HG03565 (cell line): ENCODE results near the gene COL6A3.

ENCODE experiments used
- ATAC-seq: cut with Tn5 transposase; IDR thresholded peaks from one replicate; pipeline ENCODE4 v1.9.1; 2021; ENCODE audit warnings: mild to moderate bottlenecking, moderate library complexity; ENCODE audit not compliant: unreplicated experiment

The COL6A3 gene

GRCh38 chr2:237445611-237446337 is 31.8 kb upstream of the COL6A3 start:
- no peak for ATAC-seq

- no peak for ATAC-seq
These were observed 30.1 kb upstream of the COL6A3 start for GRCh38 chr2:237444071-237444470.

DNA sequence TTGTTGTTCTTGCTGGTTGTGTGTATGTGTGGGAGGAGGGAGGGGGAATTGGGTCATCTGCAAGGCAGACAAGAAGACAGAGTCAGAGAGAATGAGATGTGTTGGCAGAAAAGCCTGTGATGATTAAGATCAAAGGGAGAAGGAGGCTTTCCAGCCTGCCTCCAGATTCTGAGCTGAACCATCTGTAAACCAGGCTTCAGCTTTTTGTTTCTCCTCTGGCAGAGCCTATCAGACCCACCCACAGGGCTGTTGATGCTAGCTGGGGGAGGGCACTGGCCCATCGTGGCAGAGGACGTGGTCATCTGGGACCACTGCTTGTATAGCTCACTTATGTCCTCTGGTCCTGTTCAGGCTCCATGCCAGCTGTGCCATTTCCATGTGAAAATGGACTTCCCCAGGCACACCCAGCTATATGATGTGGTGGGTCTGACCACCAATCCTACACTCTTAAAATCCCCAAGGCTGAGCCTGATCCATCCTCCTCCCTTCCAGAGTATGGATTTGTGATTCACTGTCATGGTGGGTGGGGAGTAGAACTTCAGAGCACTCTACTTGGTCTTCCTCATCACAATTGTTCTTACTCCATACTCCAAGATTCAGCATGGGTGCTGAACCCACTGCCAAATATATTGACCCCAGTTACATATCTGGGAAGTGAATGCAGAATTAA is 27.8 kb upstream of the COL6A3 start:
- no peak for ATAC-seq

DNA sequence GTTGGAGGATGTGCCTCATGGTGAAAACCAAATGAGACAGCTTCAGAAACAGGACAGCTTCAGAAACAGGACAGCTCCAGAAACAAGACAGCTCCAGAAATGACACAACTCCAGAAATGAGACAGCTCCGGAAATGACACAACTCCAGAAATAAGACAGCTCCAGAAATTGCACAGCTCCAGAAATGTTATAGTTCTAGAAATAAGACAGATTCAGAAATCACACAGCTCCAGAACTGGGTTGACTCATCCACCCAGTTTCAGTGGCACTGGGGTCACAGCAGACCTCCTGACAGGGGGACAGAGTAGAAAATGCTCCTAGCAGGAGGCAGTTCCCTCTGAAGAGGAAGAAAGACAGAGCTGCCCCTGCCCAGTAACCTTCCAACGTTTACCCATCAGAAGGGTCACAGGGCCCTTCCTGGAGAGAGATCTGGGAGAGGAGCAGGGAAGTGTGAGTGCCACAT is 26.9 kb upstream of the COL6A3 start:
- peak; percentile 41 for ATAC-seq

- no peak for ATAC-seq
These were observed 24.3 kb upstream of the COL6A3 start for GRCh38 chr2:237438080-237438940.

- no peak for ATAC-seq
These were observed 23.6 kb upstream of the COL6A3 start for GRCh38 chr2:237437566-237437965.

GRCh38 chr2:237435844-237436587 is 22.1 kb upstream of the COL6A3 start:
- ATAC-seq: no peak

GRCh38 chr2:237434866-237435311 is 20.9 kb upstream of the COL6A3 start:
- ATAC-seq: no peak

DNA sequence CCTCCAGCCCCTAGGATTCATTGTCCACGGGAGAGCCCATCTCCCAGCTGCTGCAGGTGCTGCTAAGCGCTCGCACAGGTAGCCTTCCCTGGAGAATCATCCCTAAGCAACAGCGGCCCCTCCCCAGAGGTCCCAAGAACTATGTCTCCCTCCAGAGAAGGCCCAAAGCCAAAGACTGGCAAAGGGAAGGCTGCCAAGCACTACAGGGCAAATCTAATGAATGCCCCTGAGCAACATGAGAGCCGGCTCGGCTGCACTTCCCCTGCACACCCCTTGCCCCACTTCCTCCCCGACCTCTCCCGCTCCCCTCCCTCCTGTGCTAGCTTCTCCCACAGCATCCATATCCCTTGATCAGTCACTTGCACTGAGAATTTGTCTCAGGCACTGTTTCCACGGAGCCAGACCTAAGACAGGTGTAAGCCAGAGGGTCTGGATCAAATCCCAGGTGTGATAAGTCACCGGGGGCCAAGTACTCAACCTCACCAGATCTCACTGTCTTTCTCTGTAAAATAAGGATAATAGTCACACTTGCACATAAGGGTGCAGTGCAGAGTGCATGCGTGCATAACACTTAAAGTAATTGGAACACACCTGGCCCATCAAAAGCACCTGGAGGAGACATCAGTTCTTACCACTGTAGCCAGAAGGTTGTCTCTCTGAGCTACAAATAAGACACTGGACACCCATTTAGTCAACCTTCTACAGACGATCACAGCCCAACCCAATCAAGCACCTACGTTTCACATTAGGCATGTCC is 20.1 kb upstream of the COL6A3 start:
- no peak for ATAC-seq

- no peak for ATAC-seq
These were observed 18.6 kb upstream of the COL6A3 start for GRCh38 chr2:237432484-237433092.

DNA sequence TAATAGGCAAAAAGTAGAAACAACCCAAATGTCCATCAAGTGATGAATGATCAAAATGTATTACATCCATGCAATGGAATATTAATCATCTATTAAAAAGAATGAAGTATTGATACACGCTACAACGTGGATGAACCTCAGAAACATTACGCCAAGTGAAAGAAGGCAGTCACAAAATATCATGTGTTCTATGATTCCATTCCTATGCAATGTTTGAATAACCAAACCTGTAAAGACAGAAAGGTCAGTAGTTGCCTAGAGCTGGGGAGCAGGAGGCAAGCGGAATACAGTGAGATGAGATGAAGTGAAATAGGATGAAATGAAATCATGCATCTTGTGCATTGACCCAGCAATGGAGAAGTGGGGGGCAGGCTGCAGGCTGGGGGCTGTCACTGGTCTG is 17.9 kb upstream of the COL6A3 start:
- ATAC-seq: no peak

GRCh38 chr2:237431372-237431771 is 17.4 kb upstream of the COL6A3 start:
- no peak for ATAC-seq

DNA sequence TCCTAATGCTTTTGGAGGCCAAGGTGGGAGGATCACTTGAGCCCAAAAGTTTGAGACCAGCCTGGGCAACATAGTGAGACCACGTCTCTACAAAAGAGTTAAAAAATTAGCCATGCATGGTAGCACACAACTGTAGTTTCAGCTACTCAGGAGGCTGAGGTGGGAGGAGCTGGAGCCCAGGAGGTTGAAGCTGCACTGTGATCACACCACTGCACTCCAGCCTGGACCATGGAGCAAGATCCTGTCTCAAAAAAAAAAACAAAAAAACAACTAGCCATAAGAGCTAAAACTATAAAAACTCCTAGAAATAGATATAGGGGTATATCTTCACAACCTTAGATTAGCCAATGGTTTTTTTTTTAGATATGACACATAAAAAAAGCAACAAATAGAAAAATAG is 16.9 kb upstream of the COL6A3 start:
- ATAC-seq: no peak

- ATAC-seq: no peak
These were observed 15.8 kb upstream of the COL6A3 start for GRCh38 chr2:237429753-237430152.

DNA sequence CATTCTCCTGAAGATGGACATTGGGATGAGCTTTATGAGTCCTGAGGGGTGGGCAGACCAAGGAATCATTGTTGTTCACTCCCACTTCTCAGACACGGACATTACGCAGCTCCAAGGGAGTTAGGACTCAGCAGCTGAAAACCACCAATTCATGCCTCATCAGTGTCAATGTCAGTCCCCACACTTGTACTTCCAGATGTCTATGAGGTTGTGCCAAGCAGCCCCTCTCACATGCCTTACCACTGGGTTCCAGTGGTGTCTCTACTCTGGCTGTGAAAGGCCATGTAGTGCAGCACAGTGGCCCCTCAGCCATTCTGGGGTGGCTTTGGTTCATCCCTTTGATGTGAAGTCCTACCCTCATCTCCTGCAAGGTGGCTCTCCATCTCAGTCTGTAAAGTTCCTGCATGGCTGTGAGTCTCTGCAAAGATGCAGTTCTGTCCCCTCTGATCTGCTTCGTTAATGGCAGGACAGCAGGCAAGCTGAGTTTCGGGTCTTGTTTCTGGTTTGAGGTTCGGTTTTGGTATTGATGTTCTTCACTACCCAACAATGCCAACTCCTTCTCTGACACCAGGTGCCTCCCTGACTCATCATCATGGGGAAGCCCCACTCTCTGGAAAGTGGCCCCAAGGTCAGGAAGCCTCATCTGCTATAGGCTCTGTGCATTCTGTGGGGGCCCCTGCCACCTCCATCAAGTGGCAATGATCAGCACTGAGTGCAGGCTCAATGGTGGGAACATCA is 14.0 kb upstream of the COL6A3 start:
- ATAC-seq: no peak

- no peak for ATAC-seq
These were observed 12.6 kb upstream of the COL6A3 start for GRCh38 chr2:237426517-237426916.

GRCh38 chr2:237425320-237425719 is 11.4 kb upstream of the COL6A3 start:
- no peak for ATAC-seq

GRCh38 chr2:237424544-237424943 is 10.6 kb upstream of the COL6A3 start:
- ATAC-seq: no peak

DNA sequence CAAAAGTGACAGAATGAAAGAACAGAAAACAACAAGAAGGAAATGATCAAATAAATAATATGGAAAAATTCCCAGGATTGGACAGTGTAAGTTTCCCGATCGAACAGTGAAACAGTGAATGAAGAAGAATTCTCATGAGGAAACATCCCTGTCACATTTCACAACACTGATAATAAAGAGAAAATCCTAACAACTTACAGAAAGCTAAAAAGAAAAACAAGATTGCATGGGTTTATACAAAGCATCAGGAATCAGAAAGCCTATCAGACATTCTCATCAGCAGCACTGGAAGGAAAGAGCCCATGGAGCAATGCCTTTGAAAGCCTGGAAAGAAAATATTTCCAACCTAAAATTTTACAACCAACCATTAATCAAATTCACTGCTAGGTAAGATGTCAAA is 9.9 kb upstream of the COL6A3 start:
- no peak for ATAC-seq
